ENCODE data around the gene PCNX1.

The PCNX1 gene

DNA sequence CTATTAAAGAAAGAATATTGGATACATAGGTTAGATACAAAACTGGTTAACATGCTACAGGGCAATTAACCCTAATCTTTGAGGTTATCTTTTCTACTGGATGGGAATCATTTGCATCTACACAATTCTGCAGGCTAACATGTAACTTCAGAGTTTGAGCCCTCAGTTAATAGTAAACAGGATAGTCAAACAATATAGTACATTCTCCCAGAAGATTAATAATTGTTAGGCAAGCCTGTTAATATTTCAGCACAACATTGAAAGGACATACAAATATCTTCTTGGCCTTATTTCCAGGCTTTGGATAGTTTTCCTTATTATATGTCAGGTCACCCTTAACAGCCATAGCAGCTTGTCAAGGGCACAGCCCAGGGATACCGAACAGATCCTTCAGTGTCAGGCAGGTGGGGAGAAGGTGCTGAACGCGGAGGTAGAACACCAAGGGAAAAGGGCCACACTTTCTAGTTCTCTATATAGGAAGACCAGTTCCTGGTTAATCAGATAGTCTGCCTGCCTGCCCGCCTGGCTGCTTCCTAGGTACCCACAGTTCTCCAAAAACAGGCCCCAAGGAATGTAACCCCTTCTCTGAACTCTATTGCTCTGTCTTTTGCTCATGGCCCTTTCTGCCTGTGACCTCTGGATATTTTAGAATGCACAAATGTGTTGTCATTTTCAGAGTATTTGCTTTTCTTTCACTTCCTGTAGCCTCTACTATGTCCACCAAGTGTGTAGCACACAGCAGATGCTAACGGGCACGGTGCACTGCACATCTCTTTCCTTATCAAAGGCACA, 256.0 kb downstream of the PCNX1 start:
- H3K27ac ChIP-seq (ENCODE audit: low read depth, low read length), result no peak overlapping the region
- H3K4me3 ChIP-seq (ENCODE audit: low read depth in 1 of 5, low read length in 5 of 5), result no peak overlapping the region
- H3K27me3 ChIP-seq (ENCODE audit: control insufficient read depth in 5 of 5, insufficient read depth in 4 of 5, low read length in 5 of 5), result no peaks in the 10 kb centered on the region
- H3K9me3 ChIP-seq (ENCODE audit: control insufficient read depth in 5 of 5, low read length in 5 of 5), result peaks cover 0 to 3% (median 0%) of the 10 kb centered on the region in 5 donors
- H3K4me1 ChIP-seq (ENCODE audit: control insufficient read depth in 5 of 5, insufficient read depth in 5 of 5, low read length in 5 of 5), result peaks cover 0 to 10% (median 7%) of the 10 kb centered on the region in 5 donors
- H3K36me3 ChIP-seq (ENCODE audit: control insufficient read depth in 5 of 5, insufficient read depth in 5 of 5, low read length in 5 of 5), result no peaks in the 10 kb centered on the region
- no peak overlapping the region for H3K9ac ChIP-seq (ENCODE audit: low read length in 5 of 5)

DNA sequence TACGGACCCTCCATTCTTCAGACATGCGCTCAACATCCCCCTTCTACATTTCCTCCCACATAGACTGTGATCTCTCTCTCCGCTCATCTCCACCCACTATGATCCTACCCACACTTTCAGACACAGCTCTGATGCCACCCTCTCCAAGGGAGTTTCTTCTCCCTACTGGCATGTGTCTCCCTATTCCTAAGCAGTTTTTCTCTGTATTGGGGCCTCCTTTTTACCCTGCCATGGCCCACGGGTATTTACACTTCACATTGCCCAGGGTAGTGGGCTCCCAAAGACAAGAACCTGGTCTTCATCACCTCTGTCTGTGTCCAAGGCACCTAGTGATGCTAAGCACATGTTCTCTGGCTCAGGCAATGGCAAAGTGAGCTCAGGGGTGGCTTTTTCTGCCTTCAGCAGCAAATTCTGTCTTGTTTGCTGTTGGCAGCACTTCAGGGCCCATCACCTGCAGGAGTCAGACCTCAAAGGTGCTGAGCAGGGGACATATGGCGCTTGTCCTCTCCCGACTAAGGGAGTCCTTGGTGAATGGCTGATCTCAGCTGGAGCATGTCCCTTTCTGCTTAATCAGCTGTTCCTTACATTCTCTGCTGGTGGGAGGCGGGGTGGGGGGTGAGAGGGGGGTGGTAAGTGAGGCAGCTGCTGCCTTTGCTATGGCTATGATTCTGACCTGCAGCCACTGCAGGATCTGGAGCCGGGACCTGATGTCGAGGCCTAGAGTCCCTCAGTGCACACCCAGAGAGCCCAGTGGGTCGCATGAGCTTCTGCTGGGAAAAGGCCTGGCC, 256.8 kb downstream of the PCNX1 start:
- Histone ChIP-seq H3K36me3 (ENCODE audit: control insufficient read depth in 5 of 5, insufficient read depth in 5 of 5, low read length in 5 of 5) (no peaks in the 10 kb centered on the region), H3K9ac (ENCODE audit: low read length in 5 of 5) (no peak overlapping the region), H3K9me3 (ENCODE audit: control insufficient read depth in 5 of 5, low read length in 5 of 5) (peaks cover 0 to 3% (median 0%) of the 10 kb centered on the region in 5 donors), H3K4me1 (ENCODE audit: control insufficient read depth in 5 of 5, insufficient read depth in 5 of 5, low read length in 5 of 5) (peaks cover 0 to 10% (median 7%) of the 10 kb centered on the region in 5 donors), H3K27me3 (ENCODE audit: control insufficient read depth in 5 of 5, insufficient read depth in 4 of 5, low read length in 5 of 5) (no peaks in the 10 kb centered on the region), H3K27ac (ENCODE audit: low read depth, low read length) (no peak overlapping the region), H3K4me3 (ENCODE audit: low read depth in 1 of 5, low read length in 5 of 5) (no peak overlapping the region)

All from subcutaneous abdominal adipose tissue (tissue), 5 donors.